ENCODE data around the gene GRM8.

Gene GRM8

DNA sequence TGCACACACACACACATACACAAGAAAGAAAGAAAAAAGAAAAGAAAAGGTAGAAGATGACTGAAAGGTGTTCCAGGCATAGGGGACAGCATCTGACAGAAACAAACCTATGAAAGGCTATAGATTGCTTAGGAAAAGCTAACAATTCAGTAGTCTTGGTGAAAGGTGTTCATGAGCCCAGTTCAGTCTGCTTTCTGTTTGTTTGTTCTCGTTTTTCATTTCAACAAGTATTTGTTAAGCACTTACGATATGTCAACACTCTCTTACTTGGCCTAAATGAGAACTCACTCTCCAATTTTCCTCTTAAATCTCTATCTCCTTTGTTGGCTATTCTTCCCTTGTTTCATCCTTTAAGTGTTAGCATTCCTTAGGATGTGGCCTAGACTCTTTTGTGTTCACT lies 133.2 kb downstream of the GRM8 start:
- no peak for DNase-seq (ENCODE audit: low spot score)
- TF ChIP-seq, protein P1, sequence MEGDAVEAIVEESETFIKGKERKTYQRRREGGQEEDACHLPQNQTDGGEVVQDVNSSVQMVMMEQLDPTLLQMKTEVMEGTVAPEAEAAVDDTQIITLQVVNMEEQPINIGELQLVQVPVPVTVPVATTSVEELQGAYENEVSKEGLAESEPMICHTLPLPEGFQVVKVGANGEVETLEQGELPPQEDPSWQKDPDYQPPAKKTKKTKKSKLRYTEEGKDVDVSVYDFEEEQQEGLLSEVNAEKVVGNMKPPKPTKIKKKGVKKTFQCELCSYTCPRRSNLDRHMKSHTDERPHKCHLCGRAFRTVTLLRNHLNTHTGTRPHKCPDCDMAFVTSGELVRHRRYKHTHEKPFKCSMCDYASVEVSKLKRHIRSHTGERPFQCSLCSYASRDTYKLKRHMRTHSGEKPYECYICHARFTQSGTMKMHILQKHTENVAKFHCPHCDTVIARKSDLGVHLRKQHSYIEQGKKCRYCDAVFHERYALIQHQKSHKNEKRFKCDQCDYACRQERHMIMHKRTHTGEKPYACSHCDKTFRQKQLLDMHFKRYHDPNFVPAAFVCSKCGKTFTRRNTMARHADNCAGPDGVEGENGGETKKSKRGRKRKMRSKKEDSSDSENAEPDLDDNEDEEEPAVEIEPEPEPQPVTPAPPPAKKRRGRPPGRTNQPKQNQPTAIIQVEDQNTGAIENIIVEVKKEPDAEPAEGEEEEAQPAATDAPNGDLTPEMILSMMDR (IDR thresholded peaks at IDR 0.05; ENCODE audit: extremely low read depth, missing control alignments), result no peak

DNA sequence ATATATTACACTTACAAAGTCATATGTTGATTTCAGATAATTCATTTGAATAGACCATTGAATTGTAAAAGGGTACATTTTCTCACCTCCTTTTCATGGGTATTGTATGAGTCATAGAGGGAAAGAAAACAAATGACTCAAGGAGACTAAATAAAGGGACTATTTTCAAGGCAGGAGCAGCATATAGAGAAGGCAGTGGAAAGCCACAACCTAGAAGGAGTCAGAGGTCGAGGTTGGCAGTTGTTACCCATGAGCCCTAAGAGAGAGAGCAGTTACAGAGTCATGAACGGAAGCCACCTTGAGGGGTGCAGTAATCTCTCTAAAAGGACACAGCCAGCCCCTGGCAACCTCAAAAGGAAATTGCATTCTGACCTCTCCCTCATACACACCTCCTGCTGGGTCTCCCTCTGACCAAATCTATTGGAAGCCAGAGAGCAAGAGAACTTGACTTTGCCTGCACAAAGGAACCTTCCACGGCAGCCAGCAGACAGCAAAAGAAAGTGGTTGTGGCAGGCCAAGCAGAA lies 137.9 kb downstream of the GRM8 start:
- DNase-seq (ENCODE audit: low spot score), result no peak
- TF ChIP-seq, protein P1 (IDR thresholded peaks at IDR 0.05; ENCODE audit: extremely low read depth, missing control alignments), result no peak

DNA sequence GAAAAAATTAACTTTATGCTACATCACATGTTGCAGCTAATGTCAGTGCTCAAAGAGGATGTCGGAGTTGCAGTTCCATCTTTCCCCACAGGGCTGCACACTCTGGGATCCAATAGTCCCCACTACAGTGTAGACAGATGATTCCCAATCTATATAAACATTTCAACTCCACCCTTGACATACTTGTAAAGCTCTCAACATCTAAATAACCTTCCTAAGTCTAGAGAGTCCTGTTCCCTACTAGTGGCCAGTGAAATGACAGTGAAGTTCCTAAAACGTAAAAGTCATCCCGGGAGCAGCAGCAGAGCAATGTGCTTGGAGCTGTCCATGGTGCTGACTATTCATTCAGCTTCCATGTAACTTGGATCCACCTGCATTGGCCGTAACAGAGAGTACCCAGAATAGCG lies 145.1 kb downstream of the GRM8 start:
- TF ChIP-seq, protein P1 (IDR thresholded peaks at IDR 0.05; ENCODE audit: extremely low read depth, missing control alignments), result peak; percentile 7
- peak; percentile 52 for DNase-seq (ENCODE audit: low spot score)

DNA sequence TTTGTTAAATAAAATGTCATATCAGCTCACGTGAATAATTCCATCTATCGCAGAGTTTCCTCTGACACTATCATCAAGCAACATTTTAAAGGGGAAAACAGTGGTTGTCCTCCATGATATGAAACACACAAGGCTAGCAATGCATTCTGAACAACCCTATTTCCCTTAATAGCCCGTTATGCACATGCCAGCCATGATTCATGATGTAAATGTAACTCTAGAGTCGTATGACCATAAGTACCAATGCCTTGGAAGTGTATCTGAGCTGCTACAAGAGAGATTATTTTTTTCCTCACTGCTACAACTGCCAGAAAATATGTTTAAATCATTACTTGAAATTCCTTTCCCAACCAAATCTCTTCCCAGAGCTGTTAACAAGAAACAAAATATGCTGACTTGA lies 159.4 kb downstream of the GRM8 start:
- TF ChIP-seq, protein P1 (IDR thresholded peaks at IDR 0.05; ENCODE audit: extremely low read depth, missing control alignments), result no peak
- DNase-seq (ENCODE audit: low spot score), result no peak

DNA sequence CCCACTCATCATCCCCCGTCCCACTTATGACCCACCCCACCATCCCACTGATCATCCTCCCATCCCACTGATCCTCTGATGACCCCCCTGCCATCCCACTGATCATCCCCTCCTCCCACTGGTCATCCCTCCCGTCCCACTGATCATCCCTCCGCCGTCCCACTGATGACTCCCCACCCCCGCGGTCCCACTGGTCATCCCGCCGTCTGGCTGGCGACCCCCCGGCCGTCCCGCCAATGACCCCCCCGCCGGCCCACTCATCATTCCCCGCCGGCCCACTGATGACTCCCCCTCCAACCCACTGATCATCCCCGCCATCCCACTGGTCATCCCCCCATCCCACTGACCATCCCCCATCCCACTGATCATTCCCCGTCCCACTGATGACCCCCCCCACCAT lies 161.1 kb downstream of the GRM8 start:
- DNase-seq (ENCODE audit: low spot score), result no peak
- TF ChIP-seq, protein P1 (IDR thresholded peaks at IDR 0.05; ENCODE audit: extremely low read depth, missing control alignments), result no peak

DNA sequence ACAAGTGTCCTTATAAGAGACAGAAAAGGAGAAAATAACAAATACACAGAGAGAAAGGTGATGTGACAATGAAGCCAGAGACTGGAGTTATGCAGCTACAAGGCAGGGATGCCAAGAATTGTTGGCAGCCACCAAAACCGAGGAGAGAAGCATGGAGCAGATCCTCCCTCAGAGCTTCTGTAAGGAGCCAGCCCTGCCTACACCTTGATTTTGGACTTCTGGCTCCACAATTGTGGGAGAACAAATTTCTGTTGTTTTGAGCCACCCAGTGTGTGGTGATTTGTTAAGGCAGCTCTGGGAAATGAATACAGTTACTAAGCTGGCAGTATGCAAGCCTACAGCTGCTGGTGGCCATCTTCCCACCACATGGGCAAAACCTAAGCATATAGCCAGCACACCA lies 163.6 kb downstream of the GRM8 start:
- TF ChIP-seq, protein P1 (IDR thresholded peaks at IDR 0.05; ENCODE audit: extremely low read depth, missing control alignments), result no peak
- no peak for DNase-seq (ENCODE audit: low spot score)

DNA sequence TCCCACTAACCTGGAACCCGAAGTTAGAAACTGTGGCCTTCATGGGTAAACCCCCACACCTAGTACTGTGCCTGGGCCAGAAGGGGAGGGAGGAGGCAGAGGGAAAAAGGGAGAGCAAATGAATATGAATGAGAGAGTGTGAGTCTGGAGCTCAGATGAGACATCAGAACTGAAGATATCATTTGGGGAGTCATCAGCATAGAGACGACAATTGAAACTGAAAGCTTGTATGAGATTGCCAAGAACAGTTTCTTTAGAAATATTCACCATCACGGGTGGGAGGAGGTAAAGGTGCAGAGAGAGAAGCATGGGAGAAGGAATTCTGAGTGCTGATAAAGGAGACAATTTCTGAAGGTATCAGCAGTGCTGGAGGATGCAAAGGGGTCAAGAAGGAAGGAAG lies 171.2 kb downstream of the GRM8 start:
- no peak for DNase-seq (ENCODE audit: low spot score)
- TF ChIP-seq, protein P1 (IDR thresholded peaks at IDR 0.05; ENCODE audit: extremely low read depth, missing control alignments), result no peak
